GM21619 (cell line): ENCODE measurements around the gene TP53I13.

Experiments used
- ATAC-seq: cut with Tn5 transposase; IDR thresholded peaks from one replicate; pipeline ENCODE4 v1.9.1; 2021; ENCODE audit not compliant: unreplicated experiment

The TP53I13 gene

DNA sequence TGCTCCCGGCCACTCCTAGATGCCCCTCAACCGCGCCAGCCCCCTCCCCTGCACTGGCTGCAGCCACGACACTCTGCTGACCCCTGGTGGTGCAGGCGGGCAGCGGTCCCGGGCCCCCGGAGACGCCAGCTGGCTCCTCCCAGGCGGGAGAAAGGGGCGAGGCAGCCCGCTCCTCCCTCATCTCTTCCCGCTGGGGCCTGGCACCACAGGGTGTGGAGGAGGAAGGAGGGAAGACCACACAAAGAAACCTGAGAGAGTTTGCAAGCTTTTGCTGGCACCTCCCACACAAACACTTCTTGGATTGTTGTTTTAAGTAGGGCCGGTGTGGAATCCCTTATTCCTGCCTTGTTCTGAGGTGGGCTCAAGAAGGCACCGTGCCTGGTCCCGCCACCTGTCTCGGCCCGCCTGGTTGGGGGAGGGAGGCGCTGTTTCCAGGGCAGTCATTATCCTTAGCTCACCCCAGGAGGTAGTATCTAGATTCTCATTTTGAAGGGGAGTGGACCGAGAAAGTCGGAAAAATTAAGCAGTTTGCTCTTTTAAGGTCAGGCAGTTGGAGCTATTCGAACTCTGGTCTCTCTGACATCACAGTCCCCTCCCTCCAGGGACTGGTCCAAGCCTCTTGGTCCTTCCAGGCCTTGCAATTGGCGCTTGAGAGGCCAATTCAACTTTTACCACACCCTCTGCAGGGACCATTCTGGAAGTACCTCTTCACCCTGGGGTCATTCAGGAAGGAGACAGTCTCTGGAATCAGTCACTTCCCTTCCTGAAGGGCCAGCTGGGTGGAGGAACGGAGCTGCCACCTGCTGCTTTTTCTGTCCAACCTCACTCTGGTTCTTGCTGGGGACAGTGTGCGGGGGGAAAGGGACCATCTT lies 23.5 kb downstream of the TP53I13 start:
- ATAC-seq, result no peak

DNA sequence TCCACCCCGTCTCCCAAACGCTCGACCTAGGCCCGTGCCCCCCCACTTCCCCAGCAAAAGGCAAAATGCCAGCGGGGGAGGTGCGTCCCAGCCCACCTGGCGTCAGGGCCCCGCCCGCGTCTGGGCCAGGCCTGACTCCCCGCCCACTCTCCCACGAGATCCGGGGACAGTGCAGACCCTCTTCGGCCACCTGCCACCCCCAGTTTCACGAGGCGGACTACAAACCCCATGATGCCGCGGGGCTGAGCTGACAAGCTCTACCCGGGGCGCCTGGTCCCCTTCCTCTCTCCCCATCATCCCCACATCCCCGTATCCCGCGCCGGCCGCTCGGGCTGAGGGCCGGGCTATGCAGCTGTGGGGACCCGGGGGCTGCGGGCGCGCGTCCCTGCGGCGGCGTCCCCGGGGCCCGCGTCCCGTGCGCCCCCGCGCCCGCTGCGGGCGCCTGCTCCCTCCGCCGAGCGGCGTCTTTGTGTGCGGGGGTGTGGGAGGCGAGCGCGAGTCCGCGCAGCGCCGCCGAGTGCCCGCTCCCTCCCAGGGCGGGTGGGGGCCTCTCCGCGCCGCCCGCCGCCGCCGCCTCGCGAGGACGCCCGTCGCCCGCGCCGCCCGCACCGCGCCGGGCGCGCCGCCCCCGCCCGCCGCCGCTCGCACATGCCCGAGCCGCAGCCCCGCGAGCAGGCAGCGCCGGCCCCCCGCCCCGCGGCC lies 24.5 kb downstream of the TP53I13 start, which contains the start of gene ANKRD13B:
TSS of gene ANKRD13B (plus strand) at position 283 of the 702 bp plus-strand sequence. CDS start 490 bp downstream, outside the sequence.
- no peak for ATAC-seq

DNA sequence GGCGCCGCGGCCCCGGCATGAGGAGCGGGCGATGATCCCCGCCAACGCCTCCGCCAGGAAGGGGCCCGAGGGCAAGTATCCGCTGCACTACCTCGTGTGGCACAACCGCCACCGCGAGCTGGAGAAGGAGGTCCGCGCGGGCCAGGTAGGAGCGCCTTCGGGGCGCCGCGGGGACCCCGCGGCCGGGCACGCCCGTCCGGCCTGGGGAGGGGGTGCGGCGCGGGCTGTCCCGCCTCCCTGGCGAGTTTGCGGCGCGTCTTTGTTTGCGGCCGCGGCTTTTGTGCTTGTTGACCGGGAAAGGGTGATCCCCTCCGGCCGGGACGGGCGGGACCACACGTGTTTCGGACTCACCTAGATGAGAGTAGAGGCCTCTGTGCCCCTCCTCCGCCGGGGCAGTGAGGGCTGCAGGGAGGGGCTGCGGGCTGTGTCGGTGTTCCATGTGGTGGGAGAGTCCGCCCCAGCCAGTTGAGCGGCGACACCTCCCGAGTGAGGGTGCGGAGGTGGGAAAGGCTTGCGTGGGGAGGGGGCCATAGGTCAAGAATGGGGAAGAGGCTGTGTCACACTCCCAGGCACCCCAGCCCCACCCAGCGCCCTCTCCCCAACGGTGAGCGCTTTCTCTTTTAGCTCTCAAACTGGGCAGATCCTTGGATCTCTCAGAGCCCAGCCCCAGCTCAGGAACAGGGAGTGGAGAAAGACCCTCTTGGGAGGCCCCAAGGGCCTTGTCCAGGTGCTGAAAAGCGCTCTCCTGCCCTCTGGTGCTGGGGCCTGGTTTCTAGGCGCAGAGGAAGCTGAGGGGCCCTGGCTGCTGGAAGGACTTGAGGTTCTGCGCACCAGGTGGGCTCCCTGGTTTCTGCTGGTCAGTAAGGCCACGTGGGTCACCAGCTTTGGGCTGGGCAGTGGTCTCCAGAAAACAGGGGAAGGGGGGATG lies 25.4 kb downstream of the TP53I13 start:
- no peak for ATAC-seq

DNA sequence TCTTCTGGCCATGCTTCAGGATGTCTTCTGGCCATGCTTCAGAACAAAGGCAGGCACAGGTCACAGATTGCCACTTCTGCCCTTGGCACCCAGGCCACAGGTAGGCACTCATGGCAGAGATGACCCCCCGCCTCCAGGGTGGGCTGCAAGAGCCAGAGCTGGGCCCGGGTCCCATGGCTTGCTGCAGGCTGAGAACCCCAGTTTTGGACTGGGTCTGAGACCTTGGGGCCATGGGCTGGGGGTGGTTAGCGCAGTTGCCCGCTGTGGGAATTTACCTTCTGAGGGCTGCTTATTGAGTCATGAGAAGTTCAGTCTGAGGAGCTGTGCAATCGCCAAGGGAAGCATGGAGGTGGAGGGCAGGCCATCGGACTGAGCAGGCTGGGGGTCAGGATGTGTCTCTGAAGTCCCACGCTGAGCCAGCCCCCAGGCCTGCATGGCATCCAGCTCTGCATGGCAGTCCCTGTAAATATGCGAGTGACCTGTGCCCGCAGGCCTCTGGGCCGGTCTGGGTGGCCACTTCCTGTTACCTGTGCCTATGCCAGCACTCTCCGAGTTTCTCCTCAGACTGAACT lies 26.1 kb downstream of the TP53I13 start:
- no peak for ATAC-seq

DNA sequence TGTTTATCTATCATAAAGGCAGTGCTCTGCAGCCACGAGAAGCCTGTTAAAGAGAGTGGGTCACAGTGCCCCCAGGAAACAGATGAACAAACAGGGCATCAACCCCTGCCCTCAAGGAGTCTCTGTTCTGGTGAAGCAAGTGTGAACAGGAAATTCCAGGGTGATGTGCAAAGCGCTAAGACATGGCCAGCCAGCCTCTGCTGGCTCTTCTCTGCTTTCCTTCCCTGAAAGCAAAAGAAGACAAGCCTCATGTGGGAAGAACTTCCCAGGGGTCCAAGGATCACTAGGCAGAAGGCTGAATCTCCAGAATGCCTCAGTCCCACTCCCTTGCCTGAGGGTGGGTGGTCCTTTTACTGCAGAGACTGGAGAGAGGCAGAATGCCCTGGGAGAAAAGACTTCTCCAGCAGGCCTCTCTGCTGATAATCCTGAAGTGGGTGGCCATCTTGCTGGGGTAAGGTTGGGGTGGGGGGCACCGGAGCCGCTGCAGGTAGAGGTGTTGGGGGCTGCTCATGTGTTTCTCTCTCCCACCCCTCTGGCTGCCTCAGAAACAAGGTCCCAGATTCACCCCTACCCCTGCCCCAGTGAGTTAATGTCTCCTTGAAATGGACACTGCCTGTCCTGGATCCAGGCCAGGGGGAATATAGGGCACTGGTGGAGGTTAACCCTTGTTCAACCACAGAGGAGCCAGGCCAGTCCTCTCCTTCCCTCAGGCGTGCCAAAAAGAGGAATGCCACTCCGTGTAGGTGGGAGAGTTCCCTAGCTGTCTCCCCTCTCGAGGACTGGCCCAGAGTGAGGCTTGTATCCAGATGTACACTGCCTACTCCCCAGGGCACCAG lies 26.8 kb downstream of the TP53I13 start:
- ATAC-seq, result no peak

- ATAC-seq, result no peak
These were observed 27.7 kb downstream of the TP53I13 start for GRCh38 chr17:29595943-29596774.

DNA sequence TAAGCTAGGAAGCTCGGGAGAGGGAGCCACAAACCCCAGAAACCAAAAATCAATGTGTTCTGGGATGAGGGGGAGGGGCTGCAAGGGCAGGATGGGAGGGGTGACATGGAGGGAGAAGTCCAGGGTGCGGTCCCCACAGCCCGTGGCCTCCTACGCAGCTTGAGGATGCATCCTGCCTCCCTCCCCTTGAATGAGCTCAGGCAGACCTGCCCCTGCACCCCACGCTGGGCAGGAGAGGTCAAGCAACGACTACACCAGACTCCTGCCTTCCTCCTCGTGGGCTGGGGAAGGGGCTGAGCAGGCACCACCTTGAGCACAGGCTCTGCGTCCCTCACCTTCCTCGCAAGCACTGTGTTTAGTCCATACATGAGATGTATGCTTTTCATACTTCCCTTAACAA lies 28.3 kb downstream of the TP53I13 start:
- ATAC-seq, result no peak

DNA sequence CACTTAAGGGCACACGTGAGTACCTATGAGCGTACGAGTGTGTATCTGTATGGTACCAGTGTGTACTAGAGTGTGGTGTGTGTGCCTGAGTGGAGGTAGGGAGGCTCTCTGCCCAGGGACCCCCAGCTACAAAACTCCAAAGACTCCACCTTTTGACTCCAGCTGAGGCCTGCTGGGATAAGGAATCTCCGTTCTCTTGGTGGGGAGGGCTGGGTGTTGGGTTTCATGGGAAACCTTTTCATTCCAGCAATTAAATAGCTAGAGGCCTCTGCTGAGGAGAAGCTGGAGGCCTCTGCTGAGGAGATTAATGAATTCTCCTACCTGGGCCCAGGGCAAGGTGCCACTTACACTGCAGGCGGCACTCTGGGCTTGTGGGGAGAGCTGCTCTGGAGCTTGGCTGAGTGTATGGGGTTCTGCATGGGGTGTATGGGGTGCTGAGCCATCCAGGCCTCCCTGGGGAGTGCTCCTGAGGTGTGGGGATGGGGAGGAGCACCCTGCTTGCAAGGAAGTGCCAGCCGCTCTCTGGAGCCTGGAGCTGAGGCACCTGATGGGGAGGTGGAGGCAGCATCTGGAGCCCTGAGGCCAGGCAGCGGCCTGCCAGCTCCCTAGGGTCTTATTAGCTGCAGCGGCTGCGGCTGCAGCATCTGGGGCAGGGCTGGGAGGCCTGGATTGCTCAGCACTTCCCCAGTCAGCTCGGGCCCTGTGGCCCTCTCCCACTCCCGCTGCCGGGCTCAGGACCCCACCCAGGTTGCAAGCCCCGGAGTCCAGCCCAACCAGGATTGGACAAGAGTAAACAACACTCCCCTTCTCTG lies 29.1 kb downstream of the TP53I13 start:
- no peak for ATAC-seq

GRCh38 chr17:29603109-29603674 lies 34.7 kb downstream of the TP53I13 start:
- ATAC-seq, result no peak

DNA sequence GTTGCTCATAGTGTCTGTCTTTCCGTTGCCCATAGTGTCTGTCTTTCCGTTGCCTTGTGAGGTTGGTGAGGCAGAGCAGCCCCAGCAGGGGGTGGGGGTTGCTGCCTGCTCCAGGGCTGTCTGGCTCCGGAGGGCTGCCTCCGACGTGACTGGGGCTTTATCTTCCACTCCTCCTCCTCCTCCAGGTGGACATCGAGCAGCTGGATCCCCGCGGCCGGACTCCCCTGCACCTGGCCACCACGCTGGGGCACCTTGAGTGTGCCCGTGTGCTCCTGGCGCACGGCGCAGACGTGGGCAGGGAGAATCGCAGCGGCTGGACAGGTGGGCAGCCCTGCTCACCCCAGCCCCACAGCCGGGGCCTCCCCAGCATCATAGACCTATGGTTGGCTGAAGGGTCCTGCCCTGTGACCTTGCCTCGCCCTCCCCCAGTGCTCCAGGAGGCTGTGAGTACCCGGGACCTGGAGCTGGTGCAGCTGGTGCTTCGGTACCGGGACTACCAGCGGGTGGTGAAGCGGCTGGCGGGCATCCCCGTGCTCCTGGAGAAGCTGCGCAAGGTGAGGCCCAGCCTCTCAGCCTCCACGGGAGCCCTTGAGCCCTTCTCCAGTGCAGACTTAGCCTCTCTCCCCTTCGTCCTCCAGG lies 39.2 kb downstream of the TP53I13 start:
- ATAC-seq, result no peak

- no peak for ATAC-seq
These were observed 40.5 kb downstream of the TP53I13 start for GRCh38 chr17:29608986-29609385.

DNA sequence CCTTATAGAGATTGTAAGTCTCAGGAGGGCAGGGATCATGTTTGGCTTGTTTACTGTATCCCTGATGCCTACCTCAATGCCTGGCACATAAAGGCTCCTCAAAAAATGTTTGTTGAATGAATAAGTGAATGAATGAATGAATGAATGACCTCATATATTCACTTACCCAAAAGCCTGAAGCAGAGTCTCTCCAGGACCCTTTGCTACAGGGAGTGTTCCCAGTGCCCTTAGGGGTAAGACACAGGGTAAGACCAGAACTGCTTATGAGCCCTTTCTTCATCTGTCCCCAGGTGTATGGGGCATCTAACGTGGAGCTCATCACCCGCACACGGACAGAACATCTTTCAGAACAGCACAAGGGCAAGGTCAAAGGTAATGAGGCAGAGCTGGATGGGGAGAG lies 41.9 kb downstream of the TP53I13 start:
- ATAC-seq, result no peak

GRCh38 chr17:29611351-29612093 lies 43.0 kb downstream of the TP53I13 start:
- no peak for ATAC-seq

GRCh38 chr17:29612094-29612403 lies 43.5 kb downstream of the TP53I13 start:
- no peak for ATAC-seq

- ATAC-seq, result no peak
These were observed 44.1 kb downstream of the TP53I13 start for GRCh38 chr17:29612404-29613280.

DNA sequence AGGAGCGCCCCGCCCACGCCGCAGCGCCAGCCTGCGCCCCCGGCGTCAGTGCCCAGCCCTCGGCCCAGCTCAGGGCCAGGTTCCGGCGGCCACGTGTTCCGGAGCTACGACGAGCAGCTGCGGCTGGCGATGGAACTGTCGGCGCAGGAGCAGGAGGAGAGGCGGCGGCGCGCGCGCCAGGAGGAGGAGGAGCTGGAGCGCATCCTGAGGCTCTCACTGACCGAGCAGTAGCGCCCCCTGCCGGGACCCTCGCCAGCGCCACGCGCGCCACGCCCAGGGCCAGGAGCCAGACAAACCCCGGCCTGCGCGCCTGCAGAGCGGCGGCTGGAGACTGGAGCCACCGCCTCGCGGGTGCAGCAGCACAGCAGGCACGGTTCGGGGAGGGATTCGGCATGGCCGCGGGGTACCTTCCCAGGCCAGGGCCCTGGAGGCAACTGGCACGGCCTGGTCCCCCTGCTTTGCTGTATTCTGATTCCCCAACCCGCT lies 44.9 kb downstream of the TP53I13 start:
- ATAC-seq, result no peak
